Neuron (in vitro differentiated cells): ENCODE results near the gene DLX2.

Experiments
- H2AFZ ChIP-seq: one replicate; pipeline ENCODE4 v1.6.1; 2013; ENCODE audit warnings: low read depth, mild to moderate bottlenecking, inconsistent platforms, low read length, moderate library complexity
- H3K27me3 ChIP-seq: one replicate; pipeline ENCODE4 v1.6.1; 2013; ENCODE audit warnings: low read length; ENCODE audit not compliant: insufficient read depth
- H3K36me3 ChIP-seq: one replicate; pipeline ENCODE4 v1.6.1; 2013; ENCODE audit warnings: low read length; ENCODE audit not compliant: insufficient read depth
- H3K4me1 ChIP-seq: one replicate; pipeline ENCODE4 v1.6.1; 2013; ENCODE audit warnings: low read length; ENCODE audit not compliant: insufficient read depth
- H3K4me3 ChIP-seq: 2 replicates; pipeline ENCODE4 v1.5.1; 2013; ENCODE audit warnings: mild to moderate bottlenecking, low read length, moderate library complexity
- H3K9me3 ChIP-seq: one replicate; pipeline ENCODE4 v1.6.1; 2013; ENCODE audit warnings: low read length

DLX2 gene

DNA sequence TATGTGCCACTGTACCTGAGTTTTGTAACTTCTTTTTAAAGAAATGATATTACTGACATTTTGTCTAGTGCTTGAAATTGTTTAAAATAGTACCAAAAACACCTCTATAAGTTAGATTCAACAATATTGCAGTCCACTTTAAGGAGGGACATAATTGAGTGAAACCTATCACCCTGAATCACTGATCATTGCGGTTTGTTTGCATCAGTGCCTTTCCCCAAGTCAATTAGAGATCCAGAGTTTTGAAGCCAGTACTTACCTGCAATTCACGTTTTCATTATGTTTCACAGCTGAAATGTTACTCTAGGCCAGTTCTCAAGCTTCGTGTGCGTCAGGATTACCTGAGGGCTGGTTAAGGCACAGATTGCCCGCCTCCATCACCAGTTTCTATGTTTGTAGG is 44.0 kb downstream of the DLX2 start:
- Histone ChIP-seq H3K4me1 (no peaks in the 10 kb centered on the region), H3K27me3 (no peaks in the 10 kb centered on the region), H3K9me3 (no peaks in the 10 kb centered on the region), H3K4me3 (no peak overlapping the region), H3K36me3 (no peaks in the 10 kb centered on the region), H2AFZ (no peak overlapping the region)

DNA sequence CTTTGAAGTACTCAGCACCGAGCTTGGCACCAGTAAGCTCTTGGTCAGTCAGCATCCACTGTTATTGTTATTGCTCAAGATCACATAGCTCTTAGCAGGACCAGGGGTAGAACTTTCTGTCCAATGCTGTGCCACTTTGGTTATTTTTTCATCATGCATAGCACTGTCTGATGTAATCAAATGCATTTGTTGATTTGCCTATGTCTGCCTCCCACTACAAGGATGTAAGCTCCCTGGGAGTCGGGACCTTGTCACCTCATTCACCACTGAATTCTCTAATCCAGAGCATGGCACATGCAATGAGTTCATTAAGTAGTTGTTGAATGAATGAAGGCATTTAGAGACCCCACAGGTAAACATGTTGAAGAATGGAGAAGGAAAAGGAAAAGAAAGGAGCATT is 46.4 kb downstream of the DLX2 start:
- Histone ChIP-seq H3K27me3 (no peaks in the 10 kb centered on the region), H3K9me3 (no peaks in the 10 kb centered on the region), H2AFZ (no peak overlapping the region), H3K36me3 (no peaks in the 10 kb centered on the region), H3K4me3 (no peak overlapping the region), H3K4me1 (peaks cover 9% of the 10 kb centered on the region)

DNA sequence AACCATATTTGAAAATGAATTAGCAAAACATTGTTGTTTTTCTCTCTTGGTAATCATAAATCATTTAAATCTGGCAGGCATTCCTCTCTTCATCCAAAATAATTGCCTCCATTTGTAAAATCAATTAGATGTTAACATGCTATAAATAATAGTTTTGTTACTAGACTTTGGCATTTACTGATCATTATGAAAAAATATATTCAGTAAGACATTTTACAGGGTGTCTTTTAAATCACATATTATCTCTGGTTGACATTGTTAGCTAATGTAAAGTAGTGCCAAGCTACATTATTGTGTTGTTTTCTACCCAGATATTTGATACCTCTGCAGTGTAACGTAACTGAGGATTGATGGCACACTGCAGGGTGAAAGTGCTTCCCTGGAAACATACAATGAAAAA is 49.2 kb downstream of the DLX2 start:
- Histone ChIP-seq H3K4me1 (peaks cover 9% of the 10 kb centered on the region), H3K4me3 (no peak overlapping the region), H3K27me3 (no peaks in the 10 kb centered on the region), H3K9me3 (no peaks in the 10 kb centered on the region), H3K36me3 (no peaks in the 10 kb centered on the region), H2AFZ (no peak overlapping the region)

DNA sequence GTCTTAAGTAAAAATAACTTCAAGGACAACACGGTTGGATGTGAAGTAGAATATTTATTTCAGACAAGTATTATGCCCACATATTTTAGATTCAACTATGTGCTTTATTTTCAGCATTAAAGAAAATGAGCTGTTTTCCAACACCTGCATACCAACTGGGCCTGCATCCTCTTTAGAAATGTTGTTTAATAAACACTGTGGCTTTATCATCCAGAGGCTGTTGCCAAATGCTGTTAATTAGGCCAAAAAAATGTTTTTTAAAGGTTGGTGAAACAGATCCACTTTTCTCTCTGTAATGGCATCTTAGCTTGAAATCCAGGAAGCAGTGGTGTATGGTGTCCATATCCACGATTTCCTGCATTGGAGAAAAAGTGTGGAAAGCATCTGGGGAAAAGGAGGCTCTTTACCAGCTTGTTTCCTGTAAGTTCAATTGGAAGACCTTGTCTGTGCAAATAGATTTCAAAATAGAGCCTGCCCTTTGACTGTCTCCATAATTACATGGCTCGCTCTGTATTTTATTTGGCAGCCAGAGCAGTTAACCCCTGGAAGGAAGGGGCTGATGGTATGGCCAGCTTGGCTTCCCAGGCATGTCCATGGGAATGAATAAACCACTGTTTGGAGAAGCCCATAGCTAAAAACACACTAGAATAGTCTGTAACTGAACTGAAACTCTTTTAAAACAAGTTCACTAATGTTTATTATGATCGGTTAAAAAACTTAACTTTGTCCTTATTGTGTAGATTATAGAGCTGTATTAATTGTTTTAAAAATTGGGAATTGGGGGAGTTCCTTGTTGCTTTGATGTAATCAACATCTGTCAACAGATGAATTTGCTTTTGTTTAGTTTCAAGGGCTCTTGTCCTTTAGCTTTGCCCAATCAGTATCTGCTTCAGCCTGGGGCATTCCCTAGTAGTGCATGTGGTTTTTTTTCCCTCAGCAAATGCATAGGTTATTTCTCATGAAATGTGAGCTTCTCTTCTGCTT is 50.4 kb downstream of the DLX2 start:
- Histone ChIP-seq H3K27me3 (no peaks in the 10 kb centered on the region), H3K36me3 (no peaks in the 10 kb centered on the region), H3K9me3 (no peaks in the 10 kb centered on the region), H2AFZ (no peak overlapping the region), H3K4me1 (peaks cover 9% of the 10 kb centered on the region), H3K4me3 (no peak overlapping the region)

DNA sequence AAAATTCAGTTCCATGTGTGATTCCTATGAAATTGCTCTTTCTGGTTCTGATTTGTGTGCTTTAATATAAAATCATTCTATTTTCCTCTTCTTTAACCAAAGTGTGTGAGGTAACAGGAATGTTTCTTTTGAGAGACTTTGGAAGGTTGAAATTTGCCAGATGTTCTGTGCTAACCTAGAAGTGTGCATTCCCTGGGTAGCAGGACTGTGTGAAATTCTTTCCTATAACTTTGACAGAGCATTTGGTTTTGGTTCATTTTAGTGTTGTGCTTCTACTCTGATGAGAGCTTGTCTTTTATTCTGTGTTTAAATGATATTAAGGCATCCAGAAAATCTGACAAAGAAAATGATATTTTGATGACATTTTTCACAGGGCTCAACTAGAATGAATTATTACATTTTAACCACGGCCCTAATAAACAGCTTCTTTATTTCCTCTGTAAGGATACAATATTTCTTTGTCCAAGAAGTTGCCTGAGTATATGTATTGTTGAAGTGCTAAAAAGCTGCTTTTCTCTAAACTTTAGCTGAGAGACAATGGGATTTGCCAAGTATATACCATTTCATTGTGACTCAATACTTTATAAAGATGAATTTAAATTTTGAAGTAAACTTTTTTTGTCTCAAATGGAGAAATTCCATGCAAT is 52.1 kb downstream of the DLX2 start:
- H2AFZ ChIP-seq = no peak overlapping the region
- H3K4me1 ChIP-seq = peaks cover 13% of the 10 kb centered on the region
- no peaks in the 10 kb centered on the region for H3K9me3 ChIP-seq
- H3K4me3 ChIP-seq = no peak overlapping the region
- H3K36me3 ChIP-seq = no peaks in the 10 kb centered on the region
- H3K27me3 ChIP-seq = no peaks in the 10 kb centered on the region

DNA sequence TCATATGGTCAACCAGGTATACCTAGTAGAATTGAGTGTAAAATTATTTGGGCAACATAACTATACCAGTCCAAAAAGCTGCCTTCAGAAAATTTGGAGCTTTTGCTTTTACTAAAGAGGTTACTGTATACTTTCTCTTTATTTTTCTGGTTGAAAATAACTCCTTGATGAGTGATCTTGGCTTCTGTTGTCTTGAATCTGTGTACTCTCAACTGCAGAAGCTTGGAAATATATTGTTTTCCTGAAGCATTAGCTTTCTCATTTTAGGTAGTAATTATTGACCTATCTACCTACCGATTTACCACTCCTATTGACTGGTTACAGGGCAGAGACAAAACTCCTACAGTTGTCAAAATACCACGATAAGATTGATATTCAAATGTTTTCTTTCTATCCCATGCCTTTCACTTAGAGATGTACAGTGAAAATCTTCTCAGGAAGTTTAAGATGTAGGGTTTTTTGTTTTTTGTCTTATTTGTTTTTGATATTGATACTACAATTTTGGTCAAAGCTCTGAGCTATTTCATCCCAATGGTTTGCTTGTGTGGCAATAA is 53.1 kb downstream of the DLX2 start:
- Histone ChIP-seq H3K9me3 (no peaks in the 10 kb centered on the region), H3K27me3 (no peaks in the 10 kb centered on the region), H3K4me1 (peaks cover 13% of the 10 kb centered on the region), H2AFZ (no peak overlapping the region), H3K36me3 (no peaks in the 10 kb centered on the region), H3K4me3 (no peak overlapping the region)
